BLaER1 (cell line): Measurements from ENCODE around the gene HAND2.

Source experiments
- H3K27ac ChIP-seq: shearing (Covaris generic); formaldehyde crosslinking; 2 replicates; pipeline ENCODE4 v1.8.1; 2022
- H3K27me3 ChIP-seq: shearing (Covaris generic); formaldehyde crosslinking; 2 replicates; pipeline ENCODE4 v1.8.1; 2022
- H3K36me3 ChIP-seq: shearing (Covaris generic); formaldehyde crosslinking; 2 replicates; pipeline ENCODE4 v1.8.1; 2022
- H3K4me1 ChIP-seq: shearing (Covaris generic); formaldehyde crosslinking; 2 replicates; pipeline ENCODE4 v1.8.1; 2022
- H3K4me2 ChIP-seq: shearing (Covaris generic); formaldehyde crosslinking; 2 replicates; pipeline ENCODE4 v1.8.1; 2022
- H3K4me3 ChIP-seq: shearing (Covaris generic); formaldehyde crosslinking; 2 replicates; pipeline ENCODE4 v1.8.1; 2022
- H3K9ac ChIP-seq: shearing (Covaris generic); formaldehyde crosslinking; 2 replicates; pipeline ENCODE4 v1.8.1; 2022
- H3K9me3 ChIP-seq: shearing (Covaris generic); formaldehyde crosslinking; 2 replicates; pipeline ENCODE4 v1.8.1; 2022
- H4K20me1 ChIP-seq: shearing (Covaris generic); formaldehyde crosslinking; 2 replicates; pipeline ENCODE4 v1.8.1; 2022
- Cebpa-rat ChIP-seq: shearing (Covaris generic); IDR thresholded peaks from 2 replicates; pipeline ENCODE4 v1.8.1; 2022

HAND2 gene

DNA sequence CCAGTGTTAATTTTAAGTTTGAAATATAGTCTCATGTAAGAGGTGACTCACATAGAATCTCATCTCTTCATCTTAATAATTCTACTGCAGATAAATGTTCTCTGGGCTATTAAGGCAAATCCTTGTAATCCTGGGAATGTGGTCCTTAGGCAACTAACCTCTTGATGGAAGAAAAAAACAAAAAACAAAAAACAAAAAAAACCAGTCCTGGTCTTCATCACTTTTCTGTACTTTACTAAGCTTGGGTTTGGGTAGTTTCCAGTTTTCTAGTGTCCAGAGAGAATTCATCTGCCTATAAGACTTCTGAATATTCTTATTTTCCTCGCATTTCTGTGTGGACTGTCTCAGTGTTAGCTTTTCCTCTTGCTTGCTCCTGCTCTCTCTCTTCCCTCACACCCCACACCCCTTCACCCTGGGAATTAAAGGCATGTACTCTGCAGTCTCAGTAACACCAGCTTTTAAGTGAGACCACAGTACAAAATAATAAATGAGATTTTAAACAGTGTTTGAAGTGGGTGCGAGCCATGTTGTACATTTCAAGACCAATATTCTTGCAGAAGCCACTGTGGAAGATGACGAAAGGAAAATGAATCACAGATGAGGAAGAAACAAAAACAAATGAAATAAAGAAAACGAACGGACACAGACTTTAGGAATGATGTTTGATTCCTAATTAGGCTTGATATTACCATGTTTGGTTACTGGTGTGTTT, 51.7 kb downstream of the HAND2 start:
- H3K4me1 ChIP-seq = no peaks in the 10 kb centered on the region; the same call in 1 of the 2 replicates
- H3K36me3 ChIP-seq = no peaks in the 10 kb centered on the region
- H4K20me1 ChIP-seq = no peaks in the 10 kb centered on the region
- no peak for TF ChIP-seq Cebpa-rat
- H3K27ac ChIP-seq = no peak overlapping the region
- no peaks in the 10 kb centered on the region for H3K27me3 ChIP-seq
- no peak overlapping the region for H3K4me3 ChIP-seq
- H3K4me2 ChIP-seq = no peak overlapping the region
- no peak overlapping the region for H3K9ac ChIP-seq
- H3K9me3 ChIP-seq = no peaks in the 10 kb centered on the region

DNA sequence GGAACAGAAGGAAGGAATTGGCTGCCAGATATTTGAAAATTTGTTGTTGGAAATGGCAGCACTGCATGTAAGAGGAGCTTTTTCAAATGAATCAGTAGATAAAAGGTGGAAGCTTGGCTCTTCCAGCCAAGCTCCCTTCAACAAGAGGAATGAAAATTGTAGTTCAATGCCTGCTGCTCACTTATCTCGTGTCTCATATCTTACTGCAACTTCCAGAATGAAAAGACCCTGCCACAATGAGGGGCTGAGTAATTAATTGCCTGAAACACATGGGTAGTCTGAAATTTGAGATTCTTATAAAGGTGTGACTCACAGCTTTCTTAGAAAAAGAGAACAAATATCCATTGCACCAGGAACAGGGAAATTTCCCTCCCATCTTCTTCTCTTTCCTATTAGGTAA, 53.0 kb downstream of the HAND2 start:
- H3K27ac ChIP-seq = no peak overlapping the region

More for the DNA sequence above, 53.0 kb downstream of the HAND2 start:
- Histone ChIP-seq H3K9ac (no peak overlapping the region), H3K4me1 (no peaks in the 10 kb centered on the region; the same call in 1 of the 2 replicates), H3K4me3 (no peak overlapping the region), H3K27me3 (no peaks in the 10 kb centered on the region), H4K20me1 (no peaks in the 10 kb centered on the region), H3K4me2 (no peak overlapping the region), H3K9me3 (no peaks in the 10 kb centered on the region), H3K36me3 (no peaks in the 10 kb centered on the region)
- TF ChIP-seq Cebpa-rat = no peak
